ENCODE results near the gene PHYHIPL. TPM values are rescaled to one million over a fixed set of nuclear protein-coding genes. Genes with fewer than 3 reads are reported as not detected.

Gene PHYHIPL
- total and polyA plus RNA-seq, 10 donors = 0.03 to 0.04 TPM; not detected in 8

DNA sequence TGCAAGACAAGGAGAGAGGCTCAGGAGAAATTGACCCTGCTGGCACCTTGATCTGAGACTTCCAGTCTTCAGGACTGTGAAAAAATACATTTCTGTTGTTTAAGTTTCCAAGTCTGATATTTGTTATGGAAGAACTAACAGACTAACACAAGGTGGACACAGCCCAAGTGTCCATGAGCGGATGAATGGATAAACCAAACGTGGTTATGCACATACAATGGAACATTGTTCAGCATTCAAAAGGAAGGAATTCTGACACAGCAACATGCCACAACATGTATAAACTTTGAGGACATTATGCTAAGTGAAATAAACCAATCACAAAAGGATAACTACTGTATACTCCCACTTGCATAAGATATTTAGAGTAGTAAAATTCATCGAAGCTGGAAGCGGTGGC, 109.4 kb downstream of the PHYHIPL start:
- 90 to 96% (median 94%) methylated on average over 4 of the region's 4 CpGs for WGBS, 5 donors
- TF ChIP-seq POLR2AphosphoS5 (IDR thresholded peaks at IDR 0.05) (no peak), POLR2A (IDR thresholded peaks at IDR 0.05) (no peak)
- TF ChIP-seq, protein P1, sequence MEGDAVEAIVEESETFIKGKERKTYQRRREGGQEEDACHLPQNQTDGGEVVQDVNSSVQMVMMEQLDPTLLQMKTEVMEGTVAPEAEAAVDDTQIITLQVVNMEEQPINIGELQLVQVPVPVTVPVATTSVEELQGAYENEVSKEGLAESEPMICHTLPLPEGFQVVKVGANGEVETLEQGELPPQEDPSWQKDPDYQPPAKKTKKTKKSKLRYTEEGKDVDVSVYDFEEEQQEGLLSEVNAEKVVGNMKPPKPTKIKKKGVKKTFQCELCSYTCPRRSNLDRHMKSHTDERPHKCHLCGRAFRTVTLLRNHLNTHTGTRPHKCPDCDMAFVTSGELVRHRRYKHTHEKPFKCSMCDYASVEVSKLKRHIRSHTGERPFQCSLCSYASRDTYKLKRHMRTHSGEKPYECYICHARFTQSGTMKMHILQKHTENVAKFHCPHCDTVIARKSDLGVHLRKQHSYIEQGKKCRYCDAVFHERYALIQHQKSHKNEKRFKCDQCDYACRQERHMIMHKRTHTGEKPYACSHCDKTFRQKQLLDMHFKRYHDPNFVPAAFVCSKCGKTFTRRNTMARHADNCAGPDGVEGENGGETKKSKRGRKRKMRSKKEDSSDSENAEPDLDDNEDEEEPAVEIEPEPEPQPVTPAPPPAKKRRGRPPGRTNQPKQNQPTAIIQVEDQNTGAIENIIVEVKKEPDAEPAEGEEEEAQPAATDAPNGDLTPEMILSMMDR (IDR thresholded peaks at IDR 0.05 in 8 of 11, conservative IDR thresholded peaks at IDR 0.05 in 3 of 11) = no peak

DNA sequence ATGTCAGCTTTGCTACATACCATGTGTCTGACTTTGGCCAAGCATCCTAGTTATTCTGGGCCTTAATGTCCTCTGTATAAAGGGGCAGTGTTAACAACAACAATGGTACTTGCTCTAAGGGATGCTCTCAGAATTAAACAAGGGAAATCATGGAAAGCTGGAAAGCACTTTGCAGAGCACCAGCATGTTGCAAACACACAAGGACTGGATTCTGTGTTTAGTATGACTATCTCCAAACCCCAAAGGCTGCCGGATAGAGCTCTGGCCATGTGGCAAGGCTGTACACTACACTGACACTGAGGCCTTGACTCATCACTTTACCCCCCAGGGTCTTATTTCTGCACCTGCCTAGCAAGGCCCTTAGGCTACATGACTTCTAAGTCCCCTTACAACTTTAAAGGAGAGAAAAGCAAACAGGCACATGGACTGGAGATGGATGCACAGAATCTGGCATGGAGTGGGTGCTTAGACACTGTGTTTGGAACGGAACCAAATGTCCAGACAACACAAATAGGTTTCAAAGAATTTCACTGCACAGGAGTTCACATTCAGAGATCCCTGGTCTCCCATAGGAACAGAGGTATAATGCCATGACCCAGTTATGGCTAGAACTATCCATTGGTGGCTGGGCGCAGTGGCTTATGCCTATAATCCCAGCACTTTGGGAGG, 111.3 kb downstream of the PHYHIPL start:
- H3K27ac ChIP-seq = no peak overlapping the region
- intact Hi-C loops (cut with DNase I; ENCODE audit: low total_unique reads) = no loop called here
- DNase-seq = no peak
- H3K27me3 ChIP-seq (replicated peaks in 1 of 7) = no peaks in the 10 kb centered on the region
- 84 to 96% (median 88%) methylated on average over 3 of the region's 3 CpGs for WGBS, 5 donors
- H3K9me3 ChIP-seq = no peaks in the 10 kb centered on the region
- H3K4me3 ChIP-seq = no peak overlapping the region
- no peaks in the 10 kb centered on the region for H3K36me3 ChIP-seq
- TF ChIP-seq, protein P1 (IDR thresholded peaks at IDR 0.05 in 8 of 11, conservative IDR thresholded peaks at IDR 0.05 in 3 of 11) = no peak
- TF ChIP-seq POLR2A (IDR thresholded peaks at IDR 0.05) (no peak), POLR2AphosphoS5 (IDR thresholded peaks at IDR 0.05) (no peak)
- no peaks in the 10 kb centered on the region for H3K4me1 ChIP-seq

More for the DNA sequence above, 109.4 kb downstream of the PHYHIPL start:
- DNase-seq = no peak
- no peaks in the 10 kb centered on the region for H3K27me3 ChIP-seq (replicated peaks in 1 of 7)
- H3K36me3 ChIP-seq = no peaks in the 10 kb centered on the region
- H3K27ac ChIP-seq = no peak overlapping the region
- H3K4me3 ChIP-seq = no peak overlapping the region
- no peaks in the 10 kb centered on the region for H3K4me1 ChIP-seq
- H3K9me3 ChIP-seq = no peaks in the 10 kb centered on the region
- intact Hi-C loops (cut with DNase I; ENCODE audit: low total_unique reads) = no loop called here

DNA sequence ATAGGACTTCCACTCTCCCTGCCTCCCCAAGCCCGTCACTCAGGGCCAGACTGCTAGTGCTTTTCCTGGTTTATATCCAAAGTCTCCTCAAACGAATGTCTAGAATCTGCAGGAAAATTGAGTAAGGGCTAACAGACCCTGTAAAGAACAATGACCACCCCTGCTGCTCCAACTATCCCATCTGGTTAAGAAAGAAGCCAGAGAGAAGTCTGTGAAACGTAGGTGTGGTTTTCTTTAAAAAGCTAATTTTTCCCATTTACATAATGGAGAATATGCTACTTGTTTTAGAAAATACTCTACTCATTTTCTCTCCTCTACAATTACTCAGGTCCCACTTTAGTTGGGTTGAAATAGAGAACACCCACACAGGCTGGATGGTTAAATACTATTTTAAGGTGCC, 113.4 kb downstream of the PHYHIPL start:
- no peak for DNase-seq
- TF ChIP-seq POLR2AphosphoS5 (IDR thresholded peaks at IDR 0.05) = no peak
- TF ChIP-seq, protein P1 (IDR thresholded peaks at IDR 0.05 in 8 of 11, conservative IDR thresholded peaks at IDR 0.05 in 3 of 11) = no peak
- no peak for TF ChIP-seq POLR2A (IDR thresholded peaks at IDR 0.05)
- H3K4me3 ChIP-seq = no peak overlapping the region
- H3K9me3 ChIP-seq = no peaks in the 10 kb centered on the region
- H3K36me3 ChIP-seq = no peaks in the 10 kb centered on the region
- H3K27ac ChIP-seq = no peak overlapping the region
- intact Hi-C loops (cut with DNase I; ENCODE audit: low total_unique reads) = no loop called here
- no peaks in the 10 kb centered on the region for H3K4me1 ChIP-seq
- H3K27me3 ChIP-seq (replicated peaks in 1 of 7) = no peaks in the 10 kb centered on the region
- 64 to 81% (median 70%) methylated on average over 3 of the region's 3 CpGs for WGBS, 5 donors

DNA sequence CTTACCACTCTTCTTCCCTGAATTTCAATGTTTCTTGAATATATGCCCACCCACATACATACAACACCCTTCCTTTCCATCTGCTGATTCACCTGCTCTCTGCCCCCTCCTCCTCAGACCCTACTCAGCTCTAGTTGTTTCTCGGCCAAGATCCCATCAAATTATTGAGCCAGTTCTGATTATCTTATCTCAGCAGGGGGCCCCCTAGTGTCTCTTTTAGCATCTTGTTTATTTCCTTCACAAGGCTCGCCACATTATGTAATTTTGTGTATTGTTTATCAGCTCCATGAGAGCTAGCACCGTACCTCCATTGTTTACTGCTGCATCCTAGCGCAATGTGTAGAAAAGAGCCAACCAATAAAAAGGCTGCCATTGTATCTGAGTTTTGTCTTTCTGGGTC, 114.0 kb downstream of the PHYHIPL start:
- Histone ChIP-seq H3K36me3 (no peaks in the 10 kb centered on the region), H3K27ac (no peak overlapping the region), H3K27me3 (replicated peaks in 1 of 7) (no peaks in the 10 kb centered on the region), H3K4me3 (no peak overlapping the region), H3K4me1 (no peaks in the 10 kb centered on the region), H3K9me3 (no peaks in the 10 kb centered on the region)
- DNase-seq = no peak
- intact Hi-C loops (cut with DNase I; ENCODE audit: low total_unique reads) = no loop called here
- TF ChIP-seq POLR2A (IDR thresholded peaks at IDR 0.05) (no peak), POLR2AphosphoS5 (IDR thresholded peaks at IDR 0.05) (no peak)
- TF ChIP-seq, protein P1 (IDR thresholded peaks at IDR 0.05 in 8 of 11, conservative IDR thresholded peaks at IDR 0.05 in 3 of 11) = no peak
- WGBS, 5 donors = 72 to 87% (median 79%) methylated on average over 4 of the region's 4 CpGs

Other genes with a start within 250 kb of the PHYHIPL start
- 10 to 100 TPM in 4 of 7 donors, 1 to 10 TPM in 3; 7.3 to 19.7 (median 13.9) TPM for gene FAM13C, start 185.9 kb downstream of the PHYHIPL start, total RNA-seq
- 1 to 10 TPM; 1.5 to 1.8 (median 1.7) TPM for gene FAM13C, start 185.9 kb downstream of the PHYHIPL start, polyA plus RNA-seq